Testis (tissue), 2 donors: Measurements from ENCODE around the gene MMP24.

Source experiments
- CTCF ChIP-seq, 3 experiments: fragments of 450-650 bp in 2 of 3; fragments of 200-600 bp in 1 of 3; sonication (generic) in 1 of 3; IDR thresholded peaks; one replicate each; pipeline ENCODE4 v1.5.1; 2016 to 2019; ENCODE audit warnings: antibody characterized with exemption in 3 of 3, mild to moderate bottlenecking in 2 of 3, moderate library complexity in 1 of 3
- POLR2A ChIP-seq: fragments of 450-650 bp; IDR thresholded peaks from one replicate; pipeline ENCODE4 v1.6.1; 2017; ENCODE audit warnings: antibody characterized with exemption, mild to moderate bottlenecking, moderate library complexity

GRCh38 chr20:35224536-35224935 is 2.0 kb upstream of the MMP24 start:
- no peak for TF ChIP-seq CTCF (IDR thresholded peaks at IDR 0.05)
- no peak for TF ChIP-seq POLR2A
